PC-3 (cell line): ENCODE results near the gene NEIL1.

Experiments used
- EZH2 ChIP-seq: fragments of 300-600 bp; sonication (generic); IDR thresholded peaks from one replicate; pipeline ENCODE4 v1.6.1; 2017; ENCODE audit warnings: antibody characterized with exemption, mild to moderate bottlenecking, low read length; ENCODE audit not compliant: unreplicated experiment
- TF ChIP-seq, protein P1 (sequence below): fragments of 300-600 bp; sonication (generic); conservative IDR thresholded peaks from 2 replicates; pipeline ENCODE4 v1.5.1; 2017; ENCODE audit warnings: antibody characterized with exemption, low read depth, mild to moderate bottlenecking, low read length

DNA sequence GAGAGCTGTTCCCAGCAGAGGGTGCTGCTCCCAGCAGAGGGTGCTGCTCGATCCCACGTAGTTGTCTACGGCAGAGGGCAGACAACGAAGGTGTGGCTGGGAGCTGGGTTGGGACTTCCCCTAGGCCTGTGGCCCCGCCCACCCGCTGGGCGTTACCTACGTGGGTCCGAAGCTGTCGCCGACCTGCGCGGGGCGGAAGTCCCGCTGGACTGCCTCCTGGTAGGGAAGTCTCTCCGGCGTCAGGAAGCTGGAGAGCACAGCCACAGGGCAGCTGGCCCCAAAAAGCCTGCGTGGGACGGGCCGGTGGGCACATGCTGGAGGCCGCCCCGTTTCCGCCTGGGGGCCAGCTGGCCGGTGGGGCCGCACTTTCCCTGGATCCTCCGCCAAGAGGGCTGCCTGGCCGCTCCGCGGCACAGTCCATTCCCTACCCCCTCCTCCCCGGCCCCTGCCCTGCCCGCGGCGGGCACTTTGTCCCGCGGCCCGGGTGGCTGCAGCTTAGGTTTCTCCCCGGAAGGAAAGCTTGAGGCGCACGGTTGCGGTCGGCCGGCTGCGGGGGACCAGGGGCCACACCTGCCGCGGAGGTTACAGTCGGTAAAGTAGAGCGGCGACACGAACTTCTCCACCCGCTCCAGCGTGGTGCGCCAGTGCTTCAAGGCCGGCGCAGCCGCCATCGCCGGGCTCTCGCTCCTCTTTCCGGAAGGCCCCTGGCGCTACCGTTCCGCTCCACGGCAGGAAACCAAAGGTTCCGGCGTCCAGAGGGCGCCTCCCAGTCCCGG, 21.3 kb downstream of the NEIL1 start, which contains the start of gene MAN2C1:
- TF ChIP-seq, protein P1, sequence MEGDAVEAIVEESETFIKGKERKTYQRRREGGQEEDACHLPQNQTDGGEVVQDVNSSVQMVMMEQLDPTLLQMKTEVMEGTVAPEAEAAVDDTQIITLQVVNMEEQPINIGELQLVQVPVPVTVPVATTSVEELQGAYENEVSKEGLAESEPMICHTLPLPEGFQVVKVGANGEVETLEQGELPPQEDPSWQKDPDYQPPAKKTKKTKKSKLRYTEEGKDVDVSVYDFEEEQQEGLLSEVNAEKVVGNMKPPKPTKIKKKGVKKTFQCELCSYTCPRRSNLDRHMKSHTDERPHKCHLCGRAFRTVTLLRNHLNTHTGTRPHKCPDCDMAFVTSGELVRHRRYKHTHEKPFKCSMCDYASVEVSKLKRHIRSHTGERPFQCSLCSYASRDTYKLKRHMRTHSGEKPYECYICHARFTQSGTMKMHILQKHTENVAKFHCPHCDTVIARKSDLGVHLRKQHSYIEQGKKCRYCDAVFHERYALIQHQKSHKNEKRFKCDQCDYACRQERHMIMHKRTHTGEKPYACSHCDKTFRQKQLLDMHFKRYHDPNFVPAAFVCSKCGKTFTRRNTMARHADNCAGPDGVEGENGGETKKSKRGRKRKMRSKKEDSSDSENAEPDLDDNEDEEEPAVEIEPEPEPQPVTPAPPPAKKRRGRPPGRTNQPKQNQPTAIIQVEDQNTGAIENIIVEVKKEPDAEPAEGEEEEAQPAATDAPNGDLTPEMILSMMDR, result peak; percentile 79
- no peak for TF ChIP-seq EZH2
